ENCODE results near the gene KIF5C. TPM values are rescaled to one million over a fixed set of nuclear protein-coding genes. Genes with fewer than 3 reads are reported as not detected.

KIF5C gene
- total RNA-seq, 1 experiment from 2014 or later = 8.3 TPM

DNA sequence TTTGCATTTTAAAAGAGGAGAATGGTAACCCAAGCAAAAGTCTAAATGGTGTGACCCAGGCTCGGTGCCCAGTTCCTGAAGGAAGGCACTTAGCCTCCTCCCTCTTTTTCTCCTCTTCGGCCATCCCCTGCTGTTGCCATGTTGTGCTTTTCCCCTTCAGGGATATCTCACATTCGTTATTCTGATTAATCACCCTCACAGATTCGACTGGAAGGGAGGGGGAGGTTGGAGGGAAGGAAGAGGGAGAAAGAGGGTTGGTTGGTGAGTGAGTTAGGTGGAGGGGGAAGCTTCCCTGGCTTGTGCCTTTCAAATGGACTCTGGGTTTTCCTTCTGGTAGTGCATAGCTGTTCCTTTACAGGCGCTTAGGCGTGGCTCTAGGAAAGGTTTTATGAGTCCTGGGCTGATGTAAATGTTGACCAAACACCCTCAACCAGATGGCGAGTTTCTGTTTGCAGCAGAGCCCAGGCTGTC lies 124.5 kb downstream of the KIF5C start:
- Histone ChIP-seq H3K27ac (ENCODE audit: low read length) (no peak overlapping the region), H3K4me1 (ENCODE audit: low read length) (no peaks in the 10 kb centered on the region), H3K36me3 (ENCODE audit: insufficient read depth, low read length) (no peaks in the 10 kb centered on the region), H3K79me2 (ENCODE audit: low read length) (no peaks in the 10 kb centered on the region), H3K4me2 (ENCODE audit: low read depth, low read length, poor library complexity, severe bottlenecking) (no peak overlapping the region), H2AFZ (ENCODE audit: low read length) (no peak overlapping the region), H3K9ac (ENCODE audit: low read length) (no peak overlapping the region), H3K27me3 (ENCODE audit: low read length) (no peaks in the 10 kb centered on the region), H3K9me3 (ENCODE audit: low read length) (no peaks in the 10 kb centered on the region), H4K20me1 (ENCODE audit: insufficient read depth, low read depth, low read length) (no peaks in the 10 kb centered on the region), H3K9me2 (replicated peaks; ENCODE audit: insufficient read depth, low read length) (no peaks in the 10 kb centered on the region), H3K4me3 (ENCODE audit: low read length) (no peak overlapping the region)
- no peak for DNase-seq

GRCh38 chr2:149000158-149000938 lies 125.3 kb downstream of the KIF5C start:
- Histone ChIP-seq H3K79me2 (ENCODE audit: low read length) (no peaks in the 10 kb centered on the region), H3K4me1 (ENCODE audit: low read length) (no peaks in the 10 kb centered on the region), H4K20me1 (ENCODE audit: insufficient read depth, low read depth, low read length) (no peaks in the 10 kb centered on the region), H3K36me3 (ENCODE audit: insufficient read depth, low read length) (no peaks in the 10 kb centered on the region), H2AFZ (ENCODE audit: low read length) (no peak overlapping the region), H3K4me2 (ENCODE audit: low read depth, low read length, poor library complexity, severe bottlenecking) (no peak overlapping the region), H3K27me3 (ENCODE audit: low read length) (no peaks in the 10 kb centered on the region), H3K4me3 (ENCODE audit: low read length) (no peak overlapping the region), H3K9me3 (ENCODE audit: low read length) (no peaks in the 10 kb centered on the region), H3K9me2 (replicated peaks; ENCODE audit: insufficient read depth, low read length) (no peaks in the 10 kb centered on the region), H3K27ac (ENCODE audit: low read length) (no peak overlapping the region), H3K9ac (ENCODE audit: low read length) (no peak overlapping the region)
- no peak for DNase-seq

DNA sequence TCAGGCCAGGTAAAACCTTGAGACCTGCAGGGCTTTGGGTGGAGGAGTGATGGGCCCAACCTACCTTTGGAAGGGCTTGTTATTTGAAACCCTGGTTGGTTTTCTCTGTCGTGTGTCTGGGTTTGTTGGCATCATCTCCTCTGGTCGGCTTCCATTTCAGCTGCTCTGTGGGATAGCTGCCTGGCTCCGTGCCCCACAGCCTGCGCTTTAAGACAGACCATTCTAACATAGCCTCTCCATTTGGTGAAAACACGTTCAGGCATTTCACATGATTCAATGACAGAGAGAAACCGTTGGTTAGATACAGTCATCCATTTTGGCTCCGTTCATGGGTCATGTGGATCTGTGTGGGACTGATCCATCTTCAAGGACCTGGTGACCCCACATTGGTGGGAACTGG lies 126.5 kb downstream of the KIF5C start:
- no peak overlapping the region for H3K27ac ChIP-seq (ENCODE audit: low read length)
- H3K9ac ChIP-seq (ENCODE audit: low read length) = no peak overlapping the region
- H3K4me3 ChIP-seq (ENCODE audit: low read length) = no peak overlapping the region
- no peaks in the 10 kb centered on the region for H3K79me2 ChIP-seq (ENCODE audit: low read length)
- H3K4me1 ChIP-seq (ENCODE audit: low read length) = no peaks in the 10 kb centered on the region
- no peaks in the 10 kb centered on the region for H3K36me3 ChIP-seq (ENCODE audit: insufficient read depth, low read length)
- no peaks in the 10 kb centered on the region for H3K9me3 ChIP-seq (ENCODE audit: low read length)
- no peak overlapping the region for H3K4me2 ChIP-seq (ENCODE audit: low read depth, low read length, poor library complexity, severe bottlenecking)
- H2AFZ ChIP-seq (ENCODE audit: low read length) = no peak overlapping the region
- no peaks in the 10 kb centered on the region for H3K27me3 ChIP-seq (ENCODE audit: low read length)
- no peaks in the 10 kb centered on the region for H3K9me2 ChIP-seq (replicated peaks; ENCODE audit: insufficient read depth, low read length)
- no peak for DNase-seq
- no peaks in the 10 kb centered on the region for H4K20me1 ChIP-seq (ENCODE audit: insufficient read depth, low read depth, low read length)

GRCh38 chr2:149002378-149002890 lies 127.4 kb downstream of the KIF5C start:
- H3K4me2 ChIP-seq (ENCODE audit: low read depth, low read length, poor library complexity, severe bottlenecking) = no peak overlapping the region

DNA sequence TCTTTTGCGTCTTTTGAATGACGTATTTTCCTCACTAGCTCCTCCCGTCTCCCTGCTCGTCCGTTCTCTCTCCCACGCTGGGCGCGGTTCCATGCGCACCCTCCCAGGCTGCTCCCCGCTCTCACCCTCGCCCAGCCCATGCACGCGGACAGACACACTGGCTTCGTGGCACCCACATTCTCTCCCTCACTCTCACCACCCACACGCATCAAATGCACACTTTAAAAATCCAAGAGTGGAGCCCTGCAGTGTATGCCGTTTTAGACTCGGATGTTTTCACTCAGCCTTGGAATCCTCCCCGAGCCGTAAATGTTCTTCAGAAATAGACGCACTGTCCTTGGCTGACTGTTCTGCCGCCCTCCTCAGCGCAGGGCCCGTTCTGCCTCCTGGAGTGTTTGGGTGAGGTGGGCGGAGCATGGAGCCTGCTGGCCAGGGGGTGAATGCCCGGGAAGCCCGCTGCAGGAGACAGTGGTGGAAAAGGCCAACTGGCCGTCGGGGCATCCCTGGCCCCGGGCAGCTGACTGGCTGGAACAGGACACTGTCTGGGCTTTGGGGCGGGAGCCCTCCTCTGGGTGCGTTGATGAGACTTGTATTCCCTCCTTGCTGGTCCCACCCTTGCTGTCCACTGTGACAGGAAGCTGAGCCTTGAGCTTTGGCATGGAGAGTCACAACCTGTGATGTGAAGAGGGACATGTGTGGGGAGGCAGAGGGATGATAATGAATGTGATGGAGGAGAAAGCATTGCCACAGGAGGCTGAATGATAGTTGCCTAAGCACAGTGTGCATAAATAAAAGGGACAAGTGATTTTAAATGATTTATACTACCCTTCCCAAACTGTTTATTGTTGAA lies 128.1 kb downstream of the KIF5C start:
- H3K9ac ChIP-seq (ENCODE audit: low read length) = no peak overlapping the region
- no peaks in the 10 kb centered on the region for H3K9me3 ChIP-seq (ENCODE audit: low read length)

More at GRCh38 chr2:149002378-149002890, 127.4 kb downstream of the KIF5C start:
- no peaks in the 10 kb centered on the region for H3K27me3 ChIP-seq (ENCODE audit: low read length)
- H3K9ac ChIP-seq (ENCODE audit: low read length) = no peak overlapping the region
- DNase-seq = no peak
- H4K20me1 ChIP-seq (ENCODE audit: insufficient read depth, low read depth, low read length) = no peaks in the 10 kb centered on the region
- H3K4me1 ChIP-seq (ENCODE audit: low read length) = no peaks in the 10 kb centered on the region
- H3K79me2 ChIP-seq (ENCODE audit: low read length) = no peaks in the 10 kb centered on the region
- no peak overlapping the region for H3K4me3 ChIP-seq (ENCODE audit: low read length)
- H3K9me3 ChIP-seq (ENCODE audit: low read length) = no peaks in the 10 kb centered on the region
- no peaks in the 10 kb centered on the region for H3K36me3 ChIP-seq (ENCODE audit: insufficient read depth, low read length)
- H2AFZ ChIP-seq (ENCODE audit: low read length) = no peak overlapping the region
- H3K9me2 ChIP-seq (replicated peaks; ENCODE audit: insufficient read depth, low read length) = no peaks in the 10 kb centered on the region
- H3K27ac ChIP-seq (ENCODE audit: low read length) = no peak overlapping the region

DNA sequence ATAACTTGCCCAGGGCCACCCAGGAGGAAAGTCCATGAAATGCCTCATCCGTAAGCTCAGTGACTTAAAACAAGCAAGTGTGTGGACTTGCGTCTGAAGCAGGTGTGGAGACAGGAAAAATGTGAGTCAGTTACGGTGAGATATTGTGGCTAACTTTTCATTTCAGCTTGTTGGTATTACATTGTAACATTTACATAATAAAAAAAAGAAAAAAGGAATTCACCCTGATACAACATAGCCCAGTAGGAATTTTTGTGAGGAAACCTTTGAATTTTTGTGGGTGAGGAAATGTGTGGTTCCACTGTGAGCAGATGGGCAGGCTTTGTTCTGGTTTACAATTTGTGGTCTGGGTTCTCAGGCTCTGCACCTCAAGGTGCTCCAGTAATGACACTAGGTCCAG lies 129.8 kb downstream of the KIF5C start:
- Histone ChIP-seq H3K9me3 (ENCODE audit: low read length) (no peaks in the 10 kb centered on the region), H3K9ac (ENCODE audit: low read length) (no peak overlapping the region), H4K20me1 (ENCODE audit: insufficient read depth, low read depth, low read length) (no peaks in the 10 kb centered on the region), H3K36me3 (ENCODE audit: insufficient read depth, low read length) (no peaks in the 10 kb centered on the region), H3K79me2 (ENCODE audit: low read length) (no peaks in the 10 kb centered on the region), H3K4me1 (ENCODE audit: low read length) (no peaks in the 10 kb centered on the region), H3K4me2 (ENCODE audit: low read depth, low read length, poor library complexity, severe bottlenecking) (no peak overlapping the region), H3K27me3 (ENCODE audit: low read length) (no peaks in the 10 kb centered on the region), H3K4me3 (ENCODE audit: low read length) (no peak overlapping the region), H2AFZ (ENCODE audit: low read length) (no peak overlapping the region), H3K27ac (ENCODE audit: low read length) (no peak overlapping the region), H3K9me2 (replicated peaks; ENCODE audit: insufficient read depth, low read length) (no peaks in the 10 kb centered on the region)
- no peak for DNase-seq

More for the DNA sequence above, 128.1 kb downstream of the KIF5C start:
- Histone ChIP-seq H3K9me2 (replicated peaks; ENCODE audit: insufficient read depth, low read length) (no peaks in the 10 kb centered on the region), H4K20me1 (ENCODE audit: insufficient read depth, low read depth, low read length) (no peaks in the 10 kb centered on the region), H3K4me1 (ENCODE audit: low read length) (no peaks in the 10 kb centered on the region), H2AFZ (ENCODE audit: low read length) (no peak overlapping the region), H3K4me3 (ENCODE audit: low read length) (no peak overlapping the region), H3K36me3 (ENCODE audit: insufficient read depth, low read length) (no peaks in the 10 kb centered on the region), H3K4me2 (ENCODE audit: low read depth, low read length, poor library complexity, severe bottlenecking) (no peak overlapping the region), H3K27me3 (ENCODE audit: low read length) (no peaks in the 10 kb centered on the region), H3K79me2 (ENCODE audit: low read length) (no peaks in the 10 kb centered on the region), H3K27ac (ENCODE audit: low read length) (no peak overlapping the region)
- DNase-seq = no peak

GRCh38 chr2:149005471-149006077 lies 130.5 kb downstream of the KIF5C start:
- Histone ChIP-seq H2AFZ (ENCODE audit: low read length) (no peak overlapping the region), H3K27me3 (ENCODE audit: low read length) (no peaks in the 10 kb centered on the region), H3K36me3 (ENCODE audit: insufficient read depth, low read length) (no peaks in the 10 kb centered on the region), H3K4me1 (ENCODE audit: low read length) (no peaks in the 10 kb centered on the region), H3K9me2 (replicated peaks; ENCODE audit: insufficient read depth, low read length) (no peaks in the 10 kb centered on the region), H3K4me3 (ENCODE audit: low read length) (no peak overlapping the region), H3K4me2 (ENCODE audit: low read depth, low read length, poor library complexity, severe bottlenecking) (no peak overlapping the region), H3K9ac (ENCODE audit: low read length) (no peak overlapping the region), H3K9me3 (ENCODE audit: low read length) (no peaks in the 10 kb centered on the region), H4K20me1 (ENCODE audit: insufficient read depth, low read depth, low read length) (no peaks in the 10 kb centered on the region), H3K27ac (ENCODE audit: low read length) (no peak overlapping the region), H3K79me2 (ENCODE audit: low read length) (no peaks in the 10 kb centered on the region)
- DNase-seq = no peak
